ENCODE data around the gene PATZ1. TPM values are rescaled to one million over a fixed set of nuclear protein-coding genes. Genes with fewer than 3 reads are reported as not detected.
"Not testable (repeated sequence)": the region's sequence is repeated elsewhere in the genome, so short reads cannot be mapped to it uniquely, and the experiment has no call there.

Gene PATZ1
- polyA plus RNA-seq, 1 experiment = 9.9 TPM

DNA sequence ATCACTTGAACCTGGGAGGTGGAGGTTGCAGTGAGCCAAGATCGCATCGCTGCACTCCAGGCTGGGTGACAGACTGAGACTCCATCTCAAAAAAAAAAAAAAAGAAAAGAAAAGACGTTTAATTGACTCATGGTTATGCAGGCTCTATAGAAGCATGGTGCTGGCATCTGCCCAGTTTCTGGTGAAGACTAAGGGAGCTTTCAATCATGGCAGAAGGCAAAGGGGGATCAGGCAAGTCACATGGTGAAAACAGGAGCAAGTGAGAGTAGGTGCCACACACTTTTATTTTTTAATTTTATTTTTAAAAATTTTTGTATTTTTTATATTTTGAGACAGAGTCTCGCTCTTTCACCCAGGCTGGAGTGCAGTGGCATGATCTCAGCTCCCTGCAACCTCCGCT is 8.4 kb upstream of the PATZ1 start:
- ChIA-PET POLR2A (no interaction called here), CTCF (no interaction called here)
- Histone ChIP-seq H3K27ac (ENCODE audit: low read depth, low read length) (no peak overlapping the region), H3K9me3 (ENCODE audit: control insufficient read depth, insufficient read depth, low read length) (no peaks in the 10 kb centered on the region), H3K4me3 (ENCODE audit: low read depth, low read length) (no peak overlapping the region), H3K27me3 (ENCODE audit: control insufficient read depth, insufficient read depth, low read length) (no peaks in the 10 kb centered on the region)
- DNase-seq (ENCODE audit: low read depth, low spot score) = no peak
- TF ChIP-seq, protein P1, sequence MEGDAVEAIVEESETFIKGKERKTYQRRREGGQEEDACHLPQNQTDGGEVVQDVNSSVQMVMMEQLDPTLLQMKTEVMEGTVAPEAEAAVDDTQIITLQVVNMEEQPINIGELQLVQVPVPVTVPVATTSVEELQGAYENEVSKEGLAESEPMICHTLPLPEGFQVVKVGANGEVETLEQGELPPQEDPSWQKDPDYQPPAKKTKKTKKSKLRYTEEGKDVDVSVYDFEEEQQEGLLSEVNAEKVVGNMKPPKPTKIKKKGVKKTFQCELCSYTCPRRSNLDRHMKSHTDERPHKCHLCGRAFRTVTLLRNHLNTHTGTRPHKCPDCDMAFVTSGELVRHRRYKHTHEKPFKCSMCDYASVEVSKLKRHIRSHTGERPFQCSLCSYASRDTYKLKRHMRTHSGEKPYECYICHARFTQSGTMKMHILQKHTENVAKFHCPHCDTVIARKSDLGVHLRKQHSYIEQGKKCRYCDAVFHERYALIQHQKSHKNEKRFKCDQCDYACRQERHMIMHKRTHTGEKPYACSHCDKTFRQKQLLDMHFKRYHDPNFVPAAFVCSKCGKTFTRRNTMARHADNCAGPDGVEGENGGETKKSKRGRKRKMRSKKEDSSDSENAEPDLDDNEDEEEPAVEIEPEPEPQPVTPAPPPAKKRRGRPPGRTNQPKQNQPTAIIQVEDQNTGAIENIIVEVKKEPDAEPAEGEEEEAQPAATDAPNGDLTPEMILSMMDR (IDR thresholded peaks at IDR 0.05; ENCODE audit: low read depth, low read length) = no peak

DNA sequence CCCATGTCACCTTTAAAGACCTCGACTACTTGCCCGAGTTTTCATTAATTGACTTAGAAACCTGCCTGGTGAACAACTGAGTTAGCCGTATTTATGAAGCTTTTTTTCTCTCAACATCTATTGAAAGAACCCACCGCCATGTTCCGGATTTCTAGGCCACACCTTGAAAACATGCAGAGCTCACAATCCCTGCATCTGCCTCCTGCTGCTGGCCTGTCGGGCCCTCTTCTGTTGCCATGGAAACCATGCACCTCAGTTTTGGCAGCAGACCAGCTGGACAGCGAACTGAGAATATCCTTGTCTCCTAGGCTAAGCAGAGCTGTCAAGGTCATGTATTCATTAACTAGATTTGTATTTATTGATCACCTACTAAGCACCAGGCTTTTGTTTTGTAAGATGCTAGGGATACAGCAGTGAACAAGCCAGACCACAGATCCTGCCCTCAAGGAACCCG is 4.3 kb upstream of the PATZ1 start:
- no peak overlapping the region for H3K27ac ChIP-seq (ENCODE audit: low read depth, low read length)
- H3K27me3 ChIP-seq (ENCODE audit: control insufficient read depth, insufficient read depth, low read length) = no peaks in the 10 kb centered on the region
- TF ChIP-seq, protein P1 (IDR thresholded peaks at IDR 0.05; ENCODE audit: low read depth, low read length) = no peak
- CTCF ChIA-PET = interaction anchor here (1.1 kb wide), 1 partner anchor 78 kb away, joined by 3 read pairs; no protein-coding TSS in a partner anchor
- DNase-seq (ENCODE audit: low read depth, low spot score) = no peak
- POLR2A ChIA-PET = interaction anchor here (0.7 kb wide), 1 partner anchor 15 kb away, joined by 4 read pairs; no protein-coding TSS in a partner anchor
- no peak overlapping the region for H3K4me3 ChIP-seq (ENCODE audit: low read depth, low read length)
- no peaks in the 10 kb centered on the region; the same call in 1 of the 2 replicates for H3K9me3 ChIP-seq (ENCODE audit: control insufficient read depth, insufficient read depth, low read length)

DNA sequence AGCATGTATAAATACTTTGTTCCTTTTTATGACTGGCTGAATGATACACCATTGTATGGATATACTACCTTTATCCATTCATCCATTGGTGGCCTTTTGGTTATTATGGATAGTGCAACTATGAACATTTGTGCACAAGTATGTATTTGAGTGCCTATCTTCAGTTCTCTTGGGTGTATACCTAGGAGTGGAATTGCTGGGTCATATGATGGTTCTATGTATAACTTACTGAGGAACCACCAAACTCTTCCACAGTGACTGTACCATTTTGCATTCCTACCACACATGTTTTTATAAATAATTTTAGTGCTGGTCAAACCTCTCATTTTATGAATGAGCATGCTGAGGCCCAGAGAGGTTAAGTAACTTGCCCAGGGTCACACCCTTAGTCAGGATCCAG is 3.8 kb upstream of the PATZ1 start:
- ChIA-PET CTCF (interaction anchor here (1.1 kb wide), 1 partner anchor 77 kb away, joined by 3 read pairs; no protein-coding TSS in a partner anchor), POLR2A (no interaction called here)
- Histone ChIP-seq H3K9me3 (ENCODE audit: control insufficient read depth, insufficient read depth, low read length) (no peaks in the 10 kb centered on the region; the same call in 1 of the 2 replicates), H3K27me3 (ENCODE audit: control insufficient read depth, insufficient read depth, low read length) (no peaks in the 10 kb centered on the region), H3K27ac (ENCODE audit: low read depth, low read length) (no peak overlapping the region), H3K4me3 (ENCODE audit: low read depth, low read length) (no peak overlapping the region)
- no peak for DNase-seq (ENCODE audit: low read depth, low spot score)
- TF ChIP-seq, protein P1 (IDR thresholded peaks at IDR 0.05; ENCODE audit: low read depth, low read length) = no peak

DNA sequence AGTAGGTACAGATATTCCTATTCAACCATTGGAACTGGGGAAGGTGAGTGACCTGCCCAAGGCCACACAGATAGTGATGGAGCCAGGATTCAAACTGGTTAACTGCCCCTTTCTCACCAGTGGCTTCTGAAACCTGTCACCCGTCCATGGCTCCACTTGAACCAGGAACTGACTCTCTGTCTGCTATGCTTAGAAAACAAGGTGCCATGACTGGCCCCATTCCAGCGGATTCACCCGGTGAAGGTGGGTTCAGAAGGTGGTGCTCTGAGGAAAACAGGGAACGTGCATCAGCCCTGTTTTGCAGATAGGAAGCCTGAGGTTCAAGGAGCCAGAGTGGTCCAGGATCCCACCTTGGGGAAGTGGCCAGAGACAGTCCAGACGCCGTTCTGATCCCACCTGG is 2.6 kb upstream of the PATZ1 start:
- ChIA-PET POLR2A (no interaction called here), CTCF (no interaction called here)
- Histone ChIP-seq H3K27ac (ENCODE audit: low read depth, low read length) (no peak overlapping the region), H3K4me3 (ENCODE audit: low read depth, low read length) (no peak overlapping the region), H3K27me3 (ENCODE audit: control insufficient read depth, insufficient read depth, low read length) (no peaks in the 10 kb centered on the region), H3K9me3 (ENCODE audit: control insufficient read depth, insufficient read depth, low read length) (no peaks in the 10 kb centered on the region; the same call in 1 of the 2 replicates)
- DNase-seq (ENCODE audit: low read depth, low spot score) = no peak
- TF ChIP-seq, protein P1 (IDR thresholded peaks at IDR 0.05; ENCODE audit: low read depth, low read length) = no peak

DNA sequence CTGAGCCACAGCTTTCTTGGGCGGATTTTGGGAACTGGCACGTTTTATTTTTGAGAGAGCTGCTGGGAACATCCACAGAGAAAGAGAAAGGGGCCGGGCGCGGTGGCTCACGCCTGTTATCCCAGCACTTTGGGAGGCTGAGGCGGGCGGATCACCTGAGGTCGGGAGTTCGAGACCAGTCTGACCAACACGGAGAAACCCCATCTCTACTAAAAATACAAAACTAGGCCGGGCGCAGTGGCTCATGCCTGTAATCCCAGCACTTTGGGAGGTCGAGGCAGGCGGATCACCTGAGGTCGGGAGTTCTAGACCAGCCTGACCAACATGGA is 1.8 kb upstream of the PATZ1 start:
- DNase-seq (ENCODE audit: low read depth, low spot score); CTCF ChIA-PET; H3K27me3 ChIP-seq (ENCODE audit: control insufficient read depth, insufficient read depth, low read length); H3K9me3 ChIP-seq (ENCODE audit: control insufficient read depth, insufficient read depth, low read length): not testable (repeated sequence)
- peak overlapping the region; percentile 31 for H3K27ac ChIP-seq (ENCODE audit: low read depth, low read length)
- H3K4me3 ChIP-seq (ENCODE audit: low read depth, low read length) = peak overlapping the region; percentile 64
- POLR2A ChIA-PET = interaction anchor here (1.1 to 2.2 kb wide), 2 partner anchors 10 to 56 kb away, joined by 3 to 13 read pairs; partner anchors contain the start of gene PIK3IP1
